Stimulated activated CD4-positive, alpha-beta T cell treated with anti-CD3 and anti-CD28 coated beads, Interleukin-4, amount 100 ng/mL, for 4 hours (primary cell): ENCODE measurements around the gene SH3GLB2.
"Not testable (repeated sequence)": the region's sequence is repeated elsewhere in the genome, so short reads cannot be mapped to it uniquely, and the experiment has no call there.

Experiments used
- DNase-seq, 2 experiments: peaks; one replicate each; pipeline ENCODE4 v3.0.0-alpha.2; 2020

Gene SH3GLB2

GRCh38 chr9:129014124-129014523 lies 14.0 kb downstream of the SH3GLB2 start:
- no peak for DNase-seq

- DNase-seq = no peak
Observed at GRCh38 chr9:129013674-129014073, 14.5 kb downstream of the SH3GLB2 start.

DNA sequence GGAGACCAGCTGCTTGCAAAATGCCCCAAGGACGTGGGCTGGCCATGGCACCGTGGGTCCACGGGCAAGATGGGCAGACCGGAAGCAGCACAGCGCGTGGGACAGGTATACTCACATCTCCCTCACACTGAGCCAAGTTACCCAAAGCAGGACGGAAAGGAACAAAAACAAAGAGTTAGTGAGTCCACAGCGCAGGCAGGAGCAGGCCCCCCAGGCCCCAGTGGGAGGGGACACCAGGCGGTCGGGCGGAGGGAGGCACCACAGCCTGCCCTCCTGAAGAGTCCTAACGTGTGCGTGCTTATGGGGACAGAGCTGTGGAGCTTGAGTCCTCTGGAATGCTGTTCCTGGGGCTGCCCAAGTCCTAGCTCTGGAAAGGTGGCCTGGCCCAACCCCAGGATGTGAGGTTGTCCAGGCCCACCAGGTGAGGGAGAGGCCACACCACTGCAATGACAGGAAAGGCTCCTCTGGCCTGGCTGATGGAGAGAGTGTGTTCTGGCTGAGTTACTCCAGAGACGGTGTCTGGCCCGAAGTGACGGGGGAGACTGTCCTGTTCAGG lies 15.2 kb downstream of the SH3GLB2 start:
- DNase-seq = no peak

DNA sequence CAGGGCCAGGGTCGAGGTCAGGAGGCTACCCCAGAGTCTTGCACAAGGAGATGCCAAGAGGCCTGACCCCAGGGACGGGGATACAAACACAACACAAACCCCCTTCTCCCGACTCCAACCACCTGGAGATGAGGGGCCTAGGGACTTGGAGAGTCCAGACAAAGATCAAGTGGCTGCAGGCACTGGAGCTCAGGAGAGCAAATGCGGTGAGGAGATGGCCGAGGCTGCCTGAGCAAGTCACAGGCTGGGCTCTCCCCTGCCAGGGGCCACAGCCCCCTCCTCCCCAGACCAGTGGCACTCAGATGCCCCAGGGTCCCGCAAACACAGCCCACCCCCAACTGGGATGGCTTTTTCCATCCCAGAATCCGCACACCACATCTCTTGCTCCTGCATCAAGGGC lies 15.8 kb downstream of the SH3GLB2 start:
- no peak for DNase-seq

DNA sequence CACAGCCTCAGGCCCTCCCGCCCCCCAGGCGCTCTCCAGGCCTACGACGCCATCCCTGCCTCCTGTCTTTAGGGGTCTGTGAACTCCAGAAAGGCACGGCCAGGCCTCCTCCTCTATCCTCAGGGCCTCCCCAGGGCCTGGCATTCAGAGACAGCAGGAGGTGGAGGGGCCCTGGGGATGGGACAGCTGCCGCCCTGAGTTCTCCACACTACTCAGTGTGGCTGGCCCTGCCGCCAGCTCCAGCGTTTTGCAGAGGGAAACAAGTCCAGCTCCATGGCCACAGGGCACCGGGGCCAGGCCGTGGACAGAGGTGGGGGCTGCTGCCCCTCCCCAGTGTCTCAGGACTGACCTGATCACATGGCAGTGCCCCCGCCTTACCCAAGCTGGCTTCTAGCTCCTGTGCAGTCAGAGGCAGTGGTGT lies 16.4 kb downstream of the SH3GLB2 start:
- no peak for DNase-seq

DNA sequence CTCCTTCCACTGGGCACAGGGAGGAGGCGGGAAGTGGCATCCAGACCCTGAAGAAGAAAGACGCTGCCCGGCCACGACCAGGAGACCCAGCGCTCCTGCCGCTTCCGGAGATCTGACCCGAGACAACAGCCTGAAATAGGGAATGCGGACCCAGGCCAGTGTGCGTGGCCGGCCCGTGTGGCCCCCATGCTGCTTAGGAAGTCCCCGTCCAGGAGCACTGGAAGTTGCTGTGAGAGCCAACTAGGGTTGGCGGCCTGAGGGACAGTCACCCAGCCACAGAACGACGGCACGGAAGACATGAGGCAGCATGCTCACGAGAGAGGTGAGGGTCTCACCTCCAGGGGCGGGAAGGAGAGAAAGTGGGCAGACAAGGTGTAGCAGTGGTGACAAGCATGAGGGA lies 17.0 kb downstream of the SH3GLB2 start:
- no peak for DNase-seq

- no peak for DNase-seq
Observed at GRCh38 chr9:129010267-129010975, 17.7 kb downstream of the SH3GLB2 start.

DNA sequence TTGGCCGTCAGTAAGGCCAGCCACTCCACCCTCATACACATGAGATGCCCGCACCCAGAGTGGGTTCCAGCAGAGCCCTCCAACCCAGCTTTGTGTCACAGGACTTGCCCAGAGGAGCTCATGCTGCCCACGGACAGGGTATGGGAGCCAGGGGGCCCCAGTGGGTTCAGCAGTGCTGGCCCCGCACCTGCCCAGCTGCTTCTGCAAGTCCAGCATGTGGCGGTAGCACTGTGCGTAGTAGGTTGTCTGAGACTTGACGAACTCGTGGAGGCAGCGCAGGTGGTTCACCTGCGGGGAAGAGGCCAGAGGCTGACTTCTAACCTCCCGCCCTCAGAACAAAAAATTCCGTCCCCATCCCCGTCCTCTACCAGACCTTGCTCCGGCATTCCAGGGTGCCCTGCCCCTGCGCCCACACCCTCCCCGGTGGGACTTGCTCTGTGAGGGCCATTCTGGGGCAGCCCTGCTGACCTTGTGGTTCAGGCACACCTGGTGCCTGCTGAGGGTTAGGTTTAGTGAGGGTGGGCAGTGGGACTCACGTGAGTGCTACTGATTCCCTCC lies 18.5 kb downstream of the SH3GLB2 start:
- DNase-seq = no peak

DNA sequence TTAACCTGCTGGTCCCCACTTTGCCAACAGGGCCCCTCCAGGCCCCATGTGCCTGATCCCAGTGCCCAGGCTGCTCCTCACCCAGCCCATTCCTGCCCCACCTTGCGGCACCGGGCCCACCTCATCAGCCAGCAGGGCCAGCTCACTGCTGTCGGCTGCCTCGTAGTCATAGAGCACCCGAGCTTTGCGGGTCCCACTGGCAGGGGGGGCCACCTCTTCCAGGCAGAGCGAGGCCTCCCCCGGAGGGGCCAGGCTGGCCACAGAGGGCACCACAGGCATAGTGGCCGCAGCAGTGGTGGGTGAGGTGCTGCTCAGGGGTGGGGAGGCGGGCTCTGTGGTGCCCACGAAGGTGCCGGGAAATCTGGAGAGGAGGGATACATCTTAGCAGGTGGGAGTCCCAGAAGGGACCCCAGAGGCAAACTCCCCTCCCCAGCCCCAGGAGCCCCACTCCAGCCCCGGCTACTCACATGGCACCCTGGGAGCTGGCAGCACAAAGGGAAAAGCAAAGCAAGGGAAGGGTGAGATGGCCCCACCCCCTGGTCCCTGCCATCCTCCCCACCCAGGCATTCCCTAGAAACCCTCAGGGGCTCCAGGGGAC lies 19.0 kb downstream of the SH3GLB2 start:
- DNase-seq = no peak

- DNase-seq = no peak
Observed at GRCh38 chr9:129008469-129008965, 19.6 kb downstream of the SH3GLB2 start.

DNA sequence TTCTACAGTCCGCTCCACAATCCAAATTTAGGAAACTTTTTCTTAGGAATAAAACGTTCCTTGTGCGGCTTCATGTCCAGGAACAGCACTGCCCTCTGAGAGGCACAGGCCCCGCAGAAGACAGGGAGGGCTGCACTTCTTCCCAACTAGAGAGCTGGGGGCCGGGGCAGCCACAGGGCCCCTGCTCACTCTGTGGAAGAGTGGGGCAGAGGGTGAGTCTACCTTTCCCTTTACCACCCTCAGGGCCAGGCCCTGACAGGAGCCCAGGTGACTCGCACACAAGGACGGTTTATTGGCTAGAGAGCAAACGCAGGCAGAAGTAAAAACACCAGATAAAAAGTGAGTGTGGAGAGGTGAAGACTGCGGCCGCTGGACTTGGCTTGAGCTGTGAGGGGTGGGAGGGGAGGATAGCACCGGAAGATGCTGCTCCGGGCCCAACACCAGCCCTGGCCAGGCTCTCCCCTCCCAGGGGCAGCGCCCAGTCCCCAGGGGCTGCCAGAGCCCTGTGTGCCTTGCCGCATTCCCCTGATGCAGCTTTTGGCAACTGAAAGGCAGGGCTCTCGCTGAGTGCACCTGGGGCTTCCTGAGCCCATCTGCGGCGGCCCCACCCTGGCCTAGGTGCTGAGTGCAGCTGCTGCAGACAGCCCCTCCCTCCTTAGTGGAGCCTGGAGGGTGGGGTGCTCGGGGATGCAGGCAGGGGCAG lies 20.2 kb downstream of the SH3GLB2 start:
- no peak for DNase-seq

- no peak for DNase-seq
Observed at GRCh38 chr9:129007035-129007765, 20.9 kb downstream of the SH3GLB2 start.

DNA sequence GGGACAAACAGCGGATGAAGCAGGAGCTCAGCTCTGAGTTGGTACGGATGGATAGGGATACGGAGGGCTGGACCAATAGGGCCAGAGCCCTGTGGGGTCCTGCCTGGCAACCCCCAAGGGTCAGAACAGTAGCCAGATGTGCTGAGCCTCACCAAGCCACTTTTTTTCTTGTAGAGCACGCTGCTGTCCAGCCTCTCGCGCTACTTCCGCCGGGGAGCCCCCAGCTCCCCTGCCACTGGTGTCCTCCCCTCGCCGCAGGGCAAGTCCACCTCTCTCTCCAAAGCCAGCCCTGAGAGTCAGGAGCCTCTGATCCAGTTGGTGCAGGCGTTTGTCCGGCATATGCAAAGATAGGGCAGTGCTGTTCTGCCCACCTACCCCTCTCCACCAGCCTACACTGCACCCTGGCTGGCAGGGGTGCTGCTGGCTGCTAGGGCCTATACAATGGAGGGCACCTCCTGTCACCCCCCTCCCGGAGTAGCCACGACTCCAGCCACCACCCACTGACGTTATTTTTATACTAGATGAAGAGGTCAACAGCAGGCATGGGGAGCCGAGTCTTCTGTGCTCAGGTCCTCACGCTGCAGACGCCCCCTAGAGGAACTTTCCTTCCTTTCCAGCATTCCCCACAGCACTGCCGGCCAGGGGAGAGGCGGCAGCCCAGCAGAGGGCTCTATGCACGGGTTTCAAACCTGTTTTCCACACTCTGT lies 21.6 kb downstream of the SH3GLB2 start:
- DNase-seq = peak; percentile 36

DNA sequence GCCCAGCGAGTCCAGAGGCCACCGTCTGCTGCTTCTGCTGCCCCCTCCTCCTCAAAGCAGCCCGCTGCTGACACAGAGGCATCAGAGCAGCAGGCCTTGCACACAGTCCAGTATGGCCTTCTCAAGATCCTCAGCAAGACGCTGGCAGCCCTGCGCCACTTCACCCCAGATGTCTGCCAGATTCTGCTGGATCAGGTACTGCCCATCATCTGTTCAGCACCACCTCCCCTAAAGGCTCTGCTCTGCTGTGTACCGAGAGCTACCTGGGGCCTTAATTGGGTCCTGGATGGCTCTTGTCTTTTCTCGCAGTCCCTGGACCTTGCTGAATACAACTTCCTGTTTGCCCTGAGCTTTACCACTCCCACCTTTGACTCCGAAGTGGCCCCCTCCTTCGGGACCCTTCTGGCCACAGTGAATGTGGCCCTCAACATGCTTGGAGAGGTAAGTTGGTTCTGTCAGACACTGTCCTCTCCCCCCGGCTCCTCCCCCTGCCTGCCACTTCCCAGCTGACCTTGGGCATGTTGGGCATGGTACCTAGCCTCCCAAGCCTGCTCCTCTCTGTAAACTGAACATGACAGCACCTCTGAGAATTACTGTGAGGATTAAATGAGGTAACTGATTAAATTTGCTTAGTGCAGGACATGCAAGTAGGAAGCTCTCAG lies 22.7 kb downstream of the SH3GLB2 start:
- DNase-seq = no peak

DNA sequence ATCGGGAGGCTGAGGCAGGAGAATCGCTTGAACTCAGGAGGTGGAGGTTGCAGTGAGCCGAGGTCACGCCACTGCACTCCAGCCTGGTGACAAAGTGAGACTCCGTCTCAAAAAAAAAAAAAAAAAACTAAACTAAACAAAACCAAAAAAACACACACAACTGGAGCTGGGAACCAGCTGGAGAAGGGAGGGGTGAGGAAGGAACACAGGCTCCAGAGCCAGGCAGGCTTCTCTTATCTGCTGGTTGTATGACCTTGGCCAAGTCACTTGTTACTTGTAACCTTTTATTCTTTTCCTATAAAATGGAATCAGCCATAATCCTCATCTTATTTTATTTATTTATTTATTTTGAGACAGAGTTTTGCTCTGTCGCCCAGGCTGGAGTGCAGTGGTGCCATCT lies 24.0 kb downstream of the SH3GLB2 start:
- DNase-seq = not testable (repeated sequence)

GRCh38 chr9:129002992-129003391 lies 25.1 kb downstream of the SH3GLB2 start:
- DNase-seq = no peak

- DNase-seq = no peak
Observed at GRCh38 chr9:129001504-129002325, 26.4 kb downstream of the SH3GLB2 start.

GRCh38 chr9:128999581-129000206 lies 28.4 kb downstream of the SH3GLB2 start:
- no peak for DNase-seq

- no peak for DNase-seq
Observed at GRCh38 chr9:128998462-128998861, 29.7 kb downstream of the SH3GLB2 start.

- no peak for DNase-seq
Observed at GRCh38 chr9:128995791-128996190, 32.3 kb downstream of the SH3GLB2 start.
